OCI-LY1 (cell line): Measurements from ENCODE around the gene CRKL.
"Not testable (repeated sequence)": the region's sequence is repeated elsewhere in the genome, so short reads cannot be mapped to it uniquely, and the experiment has no call there.

ENCODE experiments used
- H2AFZ ChIP-seq: fragments of 200-600 bp; sonication (generic), shearing (Covaris generic); 2 replicates; pipeline ENCODE4 v1.6.0; 2014; ENCODE audit warnings: antibody characterized with exemption, mild to moderate bottlenecking, low read length
- H3F3A ChIP-seq: fragments of 200-600 bp; sonication (generic), shearing (Covaris generic); 2 replicates; pipeline ENCODE4 v1.6.0; 2014; ENCODE audit warnings: mild to moderate bottlenecking, antibody characterized with exemption, low read length, moderate library complexity; ENCODE audit not compliant: insufficient read depth
- H3K27ac ChIP-seq: fragments of 200-600 bp; sonication (generic); 2 replicates; pipeline ENCODE4 v1.5.1; 2014; ENCODE audit warnings: low read length, mixed run types, mild to moderate bottlenecking, low read depth; ENCODE audit not compliant: poor library complexity, severe bottlenecking
- H3K27me3 ChIP-seq: fragments of 200-600 bp; sonication (generic); 2 replicates; pipeline ENCODE4 v1.6.0; 2014; ENCODE audit warnings: antibody characterized with exemption, mild to moderate bottlenecking, low read length, moderate library complexity; ENCODE audit not compliant: insufficient read depth
- H3K36me3 ChIP-seq: fragments of 200-600 bp; sonication (generic); 2 replicates; pipeline ENCODE4 v1.6.1; 2014; ENCODE audit warnings: mild to moderate bottlenecking, antibody characterized with exemption, low read length, moderate library complexity, mixed read lengths; ENCODE audit not compliant: insufficient read depth
- H3K4me1 ChIP-seq: fragments of 200-600 bp; sonication (generic); 2 replicates; pipeline ENCODE4 v1.5.1; 2014; ENCODE audit warnings: mild to moderate bottlenecking, low read length, moderate library complexity; ENCODE audit not compliant: insufficient read depth, severe bottlenecking
- H3K4me2 ChIP-seq: fragments of 200-600 bp; sonication (generic), shearing (Covaris generic); 2 replicates; pipeline ENCODE4 v1.6.1; 2014; ENCODE audit warnings: low read length
- H3K4me3 ChIP-seq: fragments of 200-600 bp; sonication (generic); 2 replicates; pipeline ENCODE4 v1.5.1; 2014; ENCODE audit warnings: low read length, low read depth, mild to moderate bottlenecking, mixed read lengths; ENCODE audit not compliant: poor library complexity, severe bottlenecking
- H3K79me2 ChIP-seq: fragments of 200-600 bp; shearing (Covaris generic); 2 replicates; pipeline ENCODE4 v1.6.1; 2016; ENCODE audit warnings: mixed run types, low read length, mixed read lengths; ENCODE audit not compliant: insufficient read depth
- H3K9ac ChIP-seq: fragments of 200-600 bp; sonication (generic), shearing (Covaris generic); 2 replicates; pipeline ENCODE4 v1.6.1; 2014; ENCODE audit warnings: mild to moderate bottlenecking, low read length, mixed read lengths
- H3K9me2 ChIP-seq: fragments of 200-600 bp; sonication (generic), shearing (Covaris generic); 2 replicates; pipeline ENCODE4 v1.6.1; 2014; ENCODE audit warnings: low read depth, mild to moderate bottlenecking, low read length, mixed read lengths
- H3K9me3 ChIP-seq: fragments of 200-600 bp; shearing (Covaris generic); 2 replicates; pipeline ENCODE4 v1.6.1; 2014; ENCODE audit warnings: low read length, mixed read lengths
- H4K20me1 ChIP-seq: fragments of 200-600 bp; sonication (generic), shearing (Covaris generic); 2 replicates; pipeline ENCODE4 v1.6.0; 2016; ENCODE audit warnings: mild to moderate bottlenecking, low read length; ENCODE audit not compliant: insufficient read depth
- CTCF ChIP-seq: fragments of 200-600 bp; sonication (generic), shearing (Covaris generic); IDR thresholded peaks from 2 replicates; pipeline ENCODE4 v1.5.1; 2017; ENCODE audit warnings: mild to moderate bottlenecking, antibody characterized with exemption, low read length, moderate library complexity, mixed read lengths
- EZH2 ChIP-seq: fragments of 200-600 bp; sonication (generic), shearing (Covaris generic); IDR thresholded peaks from 2 replicates; pipeline ENCODE4 v1.8.0; 2017; ENCODE audit warnings: borderline replicate concordance, mixed run types, mild to moderate bottlenecking, antibody characterized with exemption, low read length, moderate library complexity, mixed read lengths

Gene CRKL

GRCh38 chr22:20937031-20937793 is 20.0 kb downstream of the CRKL start:
- Histone ChIP-seq H3K9me2 (no peaks in the 10 kb centered on the region), H3K9me3 (no peaks in the 10 kb centered on the region), H3K27me3 (no peaks in the 10 kb centered on the region), H3K4me1 (peaks cover 21% of the 10 kb centered on the region), H3K4me2 (peak overlapping the region; percentile 31; the same call in 1 of the 2 replicates), H2AFZ (no peak overlapping the region), H3K79me2 (peaks cover 93% of the 10 kb centered on the region), H3K27ac (peak overlapping the region; percentile 13), H4K20me1 (peaks cover 6% of the 10 kb centered on the region; the same call in 1 of the 2 replicates), H3K36me3 (peaks cover 72% of the 10 kb centered on the region), H3K9ac (no peak overlapping the region; the same call in 1 of the 2 replicates), H3K4me3 (no peak overlapping the region), H3F3A (no peaks in the 10 kb centered on the region)
- TF ChIP-seq EZH2, result no peak
- TF ChIP-seq CTCF, result no peak

GRCh38 chr22:20937794-20938671 is 20.8 kb downstream of the CRKL start:
- Histone ChIP-seq H3K36me3 (peaks cover 75% of the 10 kb centered on the region), H3K4me2 (no peak overlapping the region), H4K20me1 (peaks cover 6% of the 10 kb centered on the region; the same call in 1 of the 2 replicates)

GRCh38 chr22:20939457-20940185 is 22.4 kb downstream of the CRKL start:
- not testable (repeated sequence) for H4K20me1 ChIP-seq, H3K9ac ChIP-seq, H3K4me3 ChIP-seq, H3K9me3 ChIP-seq, H2AFZ ChIP-seq, H3K27me3 ChIP-seq, H3F3A ChIP-seq, H3K27ac ChIP-seq, H3K4me2 ChIP-seq, H3K9me2 ChIP-seq
- Histone ChIP-seq H3K4me1 (peaks cover 21% of the 10 kb centered on the region), H3K79me2 (peaks cover 96% of the 10 kb centered on the region), H3K36me3 (peaks cover 67% of the 10 kb centered on the region)

More at GRCh38 chr22:20937794-20938671, 20.8 kb downstream of the CRKL start:
- peaks cover 21% of the 10 kb centered on the region for H3K4me1 ChIP-seq
- no peaks in the 10 kb centered on the region for H3K9me3 ChIP-seq
- H3K27ac ChIP-seq, result no peak overlapping the region
- no peaks in the 10 kb centered on the region for H3K9me2 ChIP-seq
- H3K4me3 ChIP-seq, result no peak overlapping the region
- H3K79me2 ChIP-seq, result peaks cover 93% of the 10 kb centered on the region
- H3F3A ChIP-seq, result no peaks in the 10 kb centered on the region
- H3K27me3 ChIP-seq, result no peaks in the 10 kb centered on the region
- no peak overlapping the region for H3K9ac ChIP-seq
- TF ChIP-seq CTCF (no peak), EZH2 (no peak)
- H2AFZ ChIP-seq, result no peak overlapping the region
